Nucleus accumbens (tissue), 56 donors: ENCODE data around the gene OSBP2.

Experiments used
- DNase-seq, 56 donors: peaks; one replicate each; lab custom pipeline; 2025; lab: John Stamatoyannopoulos, UW

OSBP2 gene

GRCh38 chr22:30694640-30695350 is at the start of gene OSBP2:
Gene OSBP2 (plus strand): TSS chr22:30694874. CDS start chr22:30694910, 36 bp downstream.
- peak in 42 of 56 donors; percentile 24 to 71 (median 49) for DNase-seq

- DNase-seq = no peak
Observed at GRCh38 chr22:30646518-30647160, 48.0 kb upstream of the OSBP2 start.

GRCh38 chr22:30647536-30647935 is 47.1 kb upstream of the OSBP2 start:
- no peak for DNase-seq

- DNase-seq = no peak
Observed at GRCh38 chr22:30648825-30649224, 45.8 kb upstream of the OSBP2 start.

GRCh38 chr22:30649430-30650007 is 45.2 kb upstream of the OSBP2 start:
- DNase-seq = peak in 7 of 56 donors; percentile 7 to 54 (median 19)

- DNase-seq = peak in 54 of 56 donors; percentile 12 to 86 (median 60)
Observed at GRCh38 chr22:30650508-30651116, 44.1 kb upstream of the OSBP2 start.

GRCh38 chr22:30652852-30653251 is 41.8 kb upstream of the OSBP2 start:
- no peak for DNase-seq

GRCh38 chr22:30654361-30654760 is 40.3 kb upstream of the OSBP2 start:
- DNase-seq = no peak

- DNase-seq = no peak
Observed at GRCh38 chr22:30655532-30655931, 39.1 kb upstream of the OSBP2 start.

- peak in 1 of 56 donors; percentile 8 for DNase-seq
Observed at GRCh38 chr22:30662040-30662439, 32.6 kb upstream of the OSBP2 start.

GRCh38 chr22:30664798-30665197 is 29.9 kb upstream of the OSBP2 start:
- DNase-seq = no peak

GRCh38 chr22:30665266-30665665 is 29.4 kb upstream of the OSBP2 start:
- no peak for DNase-seq

GRCh38 chr22:30665786-30666185 is 28.9 kb upstream of the OSBP2 start:
- DNase-seq = no peak

GRCh38 chr22:30667107-30667493 is 27.6 kb upstream of the OSBP2 start:
- no peak for DNase-seq

GRCh38 chr22:30667494-30668385 is 26.9 kb upstream of the OSBP2 start, which contains the start of gene DUSP18:
Gene DUSP18 (minus strand): TSS chr22:30667875. CDS start chr22:30664003, 3,872 bp downstream.
- peak in 55 of 56 donors; percentile 57 to 96 (median 86) for DNase-seq

GRCh38 chr22:30668386-30668710 is 26.3 kb upstream of the OSBP2 start:
- no peak for DNase-seq

GRCh38 chr22:30671071-30671470 is 23.6 kb upstream of the OSBP2 start:
- DNase-seq = no peak

GRCh38 chr22:30673136-30673535 is 21.5 kb upstream of the OSBP2 start:
- no peak for DNase-seq

GRCh38 chr22:30674482-30674881 is 20.2 kb upstream of the OSBP2 start:
- no peak for DNase-seq

GRCh38 chr22:30675436-30675835 is 19.2 kb upstream of the OSBP2 start:
- no peak for DNase-seq
